Fibroblast of lung (primary cell): Measurements from ENCODE around the gene WDR45B. TPM values are rescaled to one million over a fixed set of nuclear protein-coding genes. Genes with fewer than 3 reads are reported as not detected.
"Not testable (repeated sequence)": the region's sequence is repeated elsewhere in the genome, so short reads cannot be mapped to it uniquely, and the experiment has no call there.

Source experiments
- DNase-seq, 2 donors: peaks; one replicate each; pipeline versions ENCODE4 v3.0.0 to v3.0.0-alpha.2; 2010; ENCODE audit warnings: low read depth in 2 of 2
- H2AFZ ChIP-seq: 2 replicates; pipeline ENCODE4 v1.5.1; 2012; ENCODE audit warnings: low read length, control low read depth, inconsistent platforms
- H3K27ac ChIP-seq: 2 replicates; pipeline ENCODE4 v1.5.1; 2011; ENCODE audit warnings: low read length, control low read depth; ENCODE audit not compliant: insufficient read depth
- H3K27me3 ChIP-seq: 2 replicates; pipeline ENCODE4 v1.5.1; 2011; ENCODE audit warnings: mild to moderate bottlenecking, low read length; ENCODE audit not compliant: control insufficient read depth, insufficient read depth
- H3K36me3 ChIP-seq: 2 replicates; pipeline ENCODE4 v1.5.1; 2011; ENCODE audit warnings: low read length; ENCODE audit not compliant: control insufficient read depth, insufficient read depth
- H3K4me1 ChIP-seq: 2 replicates; pipeline ENCODE4 v1.5.1; 2011; ENCODE audit warnings: low read length; ENCODE audit not compliant: control insufficient read depth, insufficient read depth; ENCODE audit errors: extremely low read depth
- H3K4me2 ChIP-seq: 2 replicates; pipeline ENCODE4 v1.5.1; 2011; ENCODE audit warnings: low read length, control low read depth; ENCODE audit not compliant: insufficient read depth; ENCODE audit errors: extremely low read depth
- H3K4me3 ChIP-seq, 4 experiments: fragments of 200-600 bp in 1 of 4; sonication (generic) in 1 of 4; replicated peaks in 1 of 4; 2 replicates each; pipeline ENCODE4 v1.5.1; 2011 to 2016; ENCODE audit warnings: low read length in 4 of 4, low read depth in 3 of 4, mild to moderate bottlenecking in 3 of 4, control low read depth in 2 of 4, inconsistent platforms in 1 of 4, mixed read lengths in 1 of 4; ENCODE audit not compliant: insufficient read depth in 1 of 4; ENCODE audit errors: control extremely low read depth in 1 of 4
- H3K79me2 ChIP-seq: 2 replicates; pipeline ENCODE4 v1.5.1; 2012; ENCODE audit warnings: mild to moderate bottlenecking, low read length, inconsistent platforms; ENCODE audit not compliant: control insufficient read depth, insufficient read depth
- H3K9ac ChIP-seq: 2 replicates; pipeline ENCODE4 v1.5.1; 2011; ENCODE audit warnings: mild to moderate bottlenecking, low read length, control low read depth; ENCODE audit not compliant: insufficient read depth
- H3K9me3 ChIP-seq: 2 replicates; pipeline ENCODE4 v1.5.1; 2012; ENCODE audit warnings: low read depth, low read length; ENCODE audit not compliant: control insufficient read depth, insufficient read depth
- H4K20me1 ChIP-seq: 2 replicates; pipeline ENCODE4 v1.5.1; 2011; ENCODE audit warnings: low read length; ENCODE audit not compliant: control insufficient read depth, insufficient read depth; ENCODE audit errors: extremely low read depth
- CTCF ChIP-seq, 2 donors: IDR thresholded peaks in 1 of 2; conservative IDR thresholded peaks in 1 of 2; 1 replicate in 1 of 2; 2 replicates in 1 of 2; pipeline ENCODE4 v1.5.1; 2011 to 2012; ENCODE audit warnings: low read length in 2 of 2, control low read depth in 1 of 2, inconsistent platforms in 1 of 2, low read depth in 1 of 2, mild to moderate bottlenecking in 1 of 2
- EZH2 ChIP-seq: IDR thresholded peaks from 2 replicates; pipeline ENCODE4 v1.5.1; 2012; ENCODE audit warnings: low read length, control low read depth, mild to moderate bottlenecking; ENCODE audit errors: missing control alignments
- polyA plus RNA-seq, 2 donors: library from polyadenylated mRNA; depleted of rRNA in 1 of 2; stranded (reverse) in 1 of 2; unstranded in 1 of 2; fragments of >200 nt; gene quantifications; 2 replicates each; pipeline ENCODE4 v1.2.1, GENCODE V29; 2011 to 2012; ENCODE audit warnings: missing spikeins in 1 of 2
- total RNA-seq: library from RNA; depleted of rRNA; stranded (reverse); fragments of >200 nt; gene quantifications from 2 replicates; pipeline ENCODE4 v1.2.1, GENCODE V29; 2014

The WDR45B gene
- total and polyA plus RNA-seq, 2 donors (not counting 1 experiment from before 2014, with no cell fraction given) = 66.2 to 95.2 TPM

GRCh38 chr17:82586576-82587233 is 61.5 kb downstream of the WDR45B start:
- H2AFZ ChIP-seq = no peak overlapping the region
- H3K9ac ChIP-seq = no peak overlapping the region
- H3K4me1 ChIP-seq = no peaks in the 10 kb centered on the region
- TF ChIP-seq CTCF (conservative IDR thresholded peaks at IDR 0.05 in 1 of 2, IDR thresholded peaks at IDR 0.05 in 1 of 2; ENCODE audit: low read depth in 1 of 2, low read length in 2 of 2) = no peak
- TF ChIP-seq EZH2 = no peak
- no peak overlapping the region for H3K4me3 ChIP-seq
- no peaks in the 10 kb centered on the region for H4K20me1 ChIP-seq
- no peak overlapping the region for H3K4me2 ChIP-seq
- peaks cover 21% of the 10 kb centered on the region for H3K36me3 ChIP-seq
- no peak overlapping the region for H3K27ac ChIP-seq
- H3K9me3 ChIP-seq = no peaks in the 10 kb centered on the region
- no peaks in the 10 kb centered on the region for H3K27me3 ChIP-seq
- DNase-seq = no peak
- H3K79me2 ChIP-seq = no peaks in the 10 kb centered on the region

GRCh38 chr17:82585935-82586575 is 62.2 kb downstream of the WDR45B start:
- H3K79me2 ChIP-seq, H3K27me3 ChIP-seq, H3K27ac ChIP-seq, H2AFZ ChIP-seq, H3K4me1 ChIP-seq, H3K4me2 ChIP-seq, H3K9ac ChIP-seq, H3K4me3 ChIP-seq, H3K9me3 ChIP-seq, DNase-seq, H4K20me1 ChIP-seq: not testable (repeated sequence)
- peaks cover 21% of the 10 kb centered on the region for H3K36me3 ChIP-seq

- Histone ChIP-seq H3K9ac (no peak overlapping the region), H3K36me3 (peaks cover 21% of the 10 kb centered on the region), H3K27ac (no peak overlapping the region), H4K20me1 (no peaks in the 10 kb centered on the region), H3K4me3 (no peak overlapping the region), H3K27me3 (no peaks in the 10 kb centered on the region), H3K9me3 (no peaks in the 10 kb centered on the region), H3K4me2 (no peak overlapping the region), H2AFZ (no peak overlapping the region), H3K79me2 (no peaks in the 10 kb centered on the region), H3K4me1 (no peaks in the 10 kb centered on the region)
- DNase-seq = no peak
- TF ChIP-seq EZH2 (no peak), CTCF (conservative IDR thresholded peaks at IDR 0.05 in 1 of 2, IDR thresholded peaks at IDR 0.05 in 1 of 2; ENCODE audit: low read depth in 1 of 2, low read length in 2 of 2) (no peak)
Observed at GRCh38 chr17:82583720-82584234, 64.5 kb downstream of the WDR45B start.
